ENCODE measurements around the gene ABCB8.

Gene ABCB8

DNA sequence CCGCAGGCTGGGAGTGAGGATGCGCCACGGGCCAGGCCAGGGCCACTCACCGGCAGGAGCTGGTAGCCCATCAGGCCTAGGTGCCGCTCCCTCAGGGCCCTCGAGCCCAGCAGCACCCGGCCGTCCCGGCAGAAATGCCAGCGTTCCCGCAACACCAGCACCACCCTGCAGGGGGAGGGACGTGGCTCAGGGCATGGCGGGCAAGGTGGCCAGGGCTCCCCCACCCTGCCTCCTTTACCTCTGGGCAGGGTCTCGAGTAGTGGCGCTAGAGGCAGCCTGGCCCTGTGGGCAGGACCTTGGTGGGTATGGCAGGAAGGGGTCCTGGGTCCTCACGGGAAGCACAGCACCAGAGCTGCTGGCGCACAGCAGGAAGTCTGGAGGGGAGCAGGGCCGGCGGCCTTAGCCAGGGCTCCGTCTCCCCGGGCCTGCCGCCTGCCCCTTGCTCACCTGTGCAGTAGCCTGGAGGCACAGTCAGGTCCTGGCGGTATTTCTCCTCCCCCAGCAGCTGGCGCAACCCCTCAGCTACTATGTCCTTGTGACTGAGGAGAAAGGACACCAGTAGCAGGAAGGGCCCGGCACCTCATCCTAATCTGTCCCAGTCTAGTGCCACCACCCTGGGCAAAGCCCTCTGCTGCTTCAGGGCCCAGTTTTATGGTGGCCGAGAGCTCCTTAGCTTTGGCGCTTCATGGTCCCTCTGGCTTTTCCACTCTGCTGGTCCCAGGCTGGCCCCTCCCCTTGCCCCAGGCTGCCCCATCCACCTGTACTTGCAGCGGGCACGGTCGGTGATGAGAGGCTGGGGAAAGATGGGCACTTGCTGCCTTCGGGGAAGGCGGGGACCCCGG is 48.8 kb downstream of the ABCB8 start:
- DNase-seq, result no peak

DNA sequence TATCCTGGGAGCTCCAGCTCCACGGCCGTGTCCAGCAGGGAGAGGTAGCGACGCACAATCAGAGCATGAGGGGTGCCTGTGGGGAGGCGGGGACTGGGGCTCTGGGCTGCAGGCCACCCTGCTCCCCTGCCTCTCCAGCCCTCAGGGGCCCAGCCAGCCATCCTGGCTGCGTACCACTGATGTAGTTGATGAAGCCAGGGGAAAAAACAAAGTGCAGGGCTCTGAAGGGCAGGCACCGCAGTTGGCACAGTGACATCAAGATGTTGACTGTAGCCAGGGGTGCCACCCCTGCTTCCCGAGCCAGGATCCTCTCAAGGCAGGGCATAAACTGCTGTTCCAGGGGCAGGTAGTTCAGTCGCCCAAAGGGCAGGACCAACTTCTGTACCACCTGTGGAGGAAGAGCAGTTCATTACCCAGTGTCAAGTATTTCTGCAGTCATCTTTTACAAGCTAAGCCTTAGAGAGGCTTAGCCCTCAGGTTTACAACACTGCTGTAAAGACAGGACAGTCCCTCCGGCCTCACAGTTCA is 49.5 kb downstream of the ABCB8 start:
- no peak for DNase-seq

DNA sequence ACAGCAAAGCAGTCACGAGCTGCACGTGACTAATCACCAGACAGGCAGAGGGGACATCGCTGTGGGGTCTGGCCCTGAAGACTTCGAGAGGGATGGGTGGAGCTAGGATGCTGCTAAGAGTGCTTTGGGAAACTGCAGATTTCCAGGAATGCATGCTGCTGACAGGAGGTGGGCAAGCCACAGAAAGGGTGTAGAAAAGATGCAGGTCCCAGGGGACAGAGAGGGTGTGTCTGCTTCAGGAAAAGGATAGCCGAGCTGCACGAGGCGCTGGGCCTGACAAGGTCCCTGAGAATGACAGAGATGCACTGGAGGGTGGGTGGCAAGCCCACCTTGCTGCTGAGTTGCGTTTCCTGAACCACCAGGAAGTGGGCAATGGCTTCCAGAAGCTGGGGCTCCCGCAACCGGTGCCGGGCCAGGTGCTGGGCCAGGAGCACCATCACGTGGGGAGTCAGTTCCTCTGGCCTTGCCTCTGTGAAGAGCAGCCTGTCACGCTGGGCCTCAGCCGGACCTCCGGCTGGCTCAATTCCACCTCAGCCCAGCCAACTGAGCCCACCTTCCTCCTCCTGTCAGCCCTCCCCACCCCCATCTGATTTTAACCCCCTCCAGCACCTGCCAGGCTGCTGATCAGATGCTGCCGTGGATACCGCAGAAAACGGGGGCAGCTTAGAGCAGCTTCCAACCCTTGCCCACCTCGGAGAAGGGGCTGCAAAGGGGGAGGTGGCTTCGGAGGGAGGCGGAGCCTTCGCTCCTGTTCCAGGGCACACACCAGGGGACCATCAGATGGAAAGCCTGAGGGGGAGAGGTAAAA is 50.2 kb downstream of the ABCB8 start:
- peak; percentile 31 for DNase-seq

DNA sequence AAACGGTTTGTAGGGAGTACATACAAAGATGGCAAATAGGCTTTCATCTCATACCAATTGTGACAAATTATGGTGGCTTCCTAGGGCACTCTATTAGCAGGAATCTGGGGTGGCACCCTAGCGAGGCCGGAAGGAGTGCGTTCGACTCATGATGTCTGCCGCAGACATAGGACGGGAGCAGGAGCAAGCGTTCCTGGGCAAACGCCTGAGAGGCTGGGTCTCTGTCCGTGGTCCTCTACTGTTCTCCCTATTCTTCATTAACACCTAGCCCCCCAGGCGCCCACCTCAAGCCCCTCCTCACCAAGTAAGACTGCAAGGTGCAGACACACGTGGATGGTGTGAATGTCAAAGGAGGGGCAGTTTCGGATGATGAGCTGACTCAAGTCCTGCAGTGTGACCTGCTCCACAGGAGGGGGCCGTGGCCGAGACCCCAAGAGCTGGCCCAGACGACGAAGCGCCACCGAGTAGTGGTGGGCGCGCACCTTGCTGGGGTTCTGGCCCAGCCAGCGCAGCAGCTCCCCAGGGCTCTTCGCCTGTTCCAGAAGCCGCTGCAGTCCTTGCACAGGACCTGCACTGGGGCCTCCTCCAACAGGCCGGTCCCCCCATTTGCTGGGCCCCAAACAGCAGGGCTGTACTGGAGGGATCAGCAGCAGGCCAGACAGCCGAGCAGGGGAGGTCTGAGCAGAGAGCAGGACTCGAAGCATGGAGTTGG is 51.1 kb downstream of the ABCB8 start:
- no peak for DNase-seq

DNA sequence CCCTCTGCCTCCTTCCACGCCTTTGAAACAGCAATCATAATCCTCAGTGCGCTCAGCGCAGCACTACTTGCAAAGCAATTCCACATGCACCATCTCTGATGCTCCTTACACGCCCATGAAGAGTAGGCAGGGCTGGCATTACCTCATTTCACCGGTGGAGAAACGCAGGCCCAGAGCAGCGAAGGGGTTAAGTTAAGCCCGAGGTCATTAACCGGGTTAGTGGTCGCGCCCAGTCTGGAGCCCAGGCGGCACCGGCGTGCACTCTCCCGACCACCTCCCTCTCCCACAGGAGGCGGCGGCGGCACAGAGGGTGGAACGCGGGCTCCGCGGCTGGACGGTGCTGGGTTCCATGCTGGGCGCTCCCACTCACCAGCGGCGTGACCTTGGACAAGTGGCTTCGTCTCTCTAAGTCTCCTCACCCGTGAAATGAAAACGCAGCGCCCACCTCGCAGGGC is 51.8 kb downstream of the ABCB8 start:
- no peak for DNase-seq

DNA sequence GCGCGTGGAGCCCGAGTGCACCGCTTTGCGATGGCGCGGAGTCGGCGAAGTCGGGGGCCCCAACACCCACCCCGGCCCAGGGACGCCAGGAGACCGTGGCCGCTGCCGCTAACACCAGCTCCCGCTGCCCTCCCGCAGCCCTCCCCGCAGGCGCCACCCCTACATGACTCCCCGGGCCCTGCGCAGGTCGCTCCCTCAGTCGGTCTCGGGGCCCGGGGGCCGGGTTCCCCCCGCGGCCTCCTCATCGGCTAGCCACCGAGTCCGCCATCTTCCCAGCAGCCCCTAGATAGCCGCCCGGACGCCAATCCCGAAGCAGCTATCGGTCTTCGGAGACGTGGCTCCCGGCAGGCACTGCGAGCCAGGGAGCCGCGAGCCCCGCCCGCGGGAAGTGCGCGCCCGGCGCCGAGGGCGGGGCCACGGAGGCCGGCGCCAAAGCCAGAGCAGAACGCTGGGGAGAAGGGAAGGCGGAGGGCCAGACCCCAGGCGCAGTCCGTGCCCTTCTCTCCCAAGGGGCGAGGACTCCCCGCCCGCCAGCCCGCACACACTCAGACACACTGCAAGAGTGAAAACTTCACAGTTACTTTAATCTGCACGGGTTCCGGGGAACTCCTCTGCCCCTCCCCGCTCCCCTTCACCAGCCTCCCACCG is 52.4 kb downstream of the ABCB8 start, which contains the start of gene FASTK:
TSS of gene FASTK (minus strand) at position 288 of the 648 bp plus-strand sequence. CDS start at position 245, 43 bp downstream.
- DNase-seq, result peak; percentile 90

DNA sequence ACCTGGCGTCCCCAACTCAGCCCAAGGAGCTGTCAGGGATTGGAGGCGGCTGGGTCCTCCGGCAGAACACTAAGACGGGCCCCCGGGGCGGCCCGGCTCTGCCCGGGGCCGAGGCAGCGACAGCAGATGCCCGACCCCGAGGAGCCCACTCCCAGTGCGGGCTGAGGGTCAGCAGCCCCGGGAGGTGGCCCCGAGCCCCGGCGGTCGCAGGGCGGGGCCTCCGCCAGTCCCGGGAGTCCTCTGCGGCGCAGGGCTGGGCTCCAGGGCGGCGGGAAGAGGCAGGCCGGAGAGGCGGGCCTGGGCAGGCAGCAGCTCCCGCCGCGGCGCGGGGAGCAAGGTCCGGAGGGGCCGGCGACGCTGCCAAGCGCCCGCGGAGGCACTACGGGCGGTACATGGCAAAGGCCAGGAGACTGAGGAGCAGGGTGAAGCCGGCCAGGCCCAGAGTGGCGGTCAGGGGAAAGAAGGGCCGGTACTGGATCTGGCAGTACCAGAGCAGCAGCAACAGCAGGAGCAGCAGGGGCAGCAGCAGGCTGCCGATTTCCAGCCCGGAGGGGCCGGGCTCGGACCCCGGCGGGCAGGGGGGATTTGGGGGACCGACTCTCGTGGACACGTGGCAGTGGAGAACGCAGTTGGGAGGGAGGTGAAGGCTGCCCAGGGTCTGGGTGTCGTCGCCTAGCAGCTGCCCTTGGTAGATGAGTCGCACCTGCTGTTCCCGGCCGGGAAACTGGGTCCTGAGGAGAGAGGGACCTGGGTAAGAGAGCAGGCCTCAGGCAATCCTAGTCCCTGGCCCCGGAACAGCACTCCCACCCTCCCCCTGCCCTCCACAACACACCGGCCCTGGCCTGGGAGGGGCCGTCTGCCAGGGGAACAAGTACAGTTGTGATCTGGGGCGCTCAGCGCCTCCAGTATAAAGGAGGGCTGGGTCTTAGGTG is 53.2 kb downstream of the ABCB8 start:
- DNase-seq, result peak; percentile 71

DNA sequence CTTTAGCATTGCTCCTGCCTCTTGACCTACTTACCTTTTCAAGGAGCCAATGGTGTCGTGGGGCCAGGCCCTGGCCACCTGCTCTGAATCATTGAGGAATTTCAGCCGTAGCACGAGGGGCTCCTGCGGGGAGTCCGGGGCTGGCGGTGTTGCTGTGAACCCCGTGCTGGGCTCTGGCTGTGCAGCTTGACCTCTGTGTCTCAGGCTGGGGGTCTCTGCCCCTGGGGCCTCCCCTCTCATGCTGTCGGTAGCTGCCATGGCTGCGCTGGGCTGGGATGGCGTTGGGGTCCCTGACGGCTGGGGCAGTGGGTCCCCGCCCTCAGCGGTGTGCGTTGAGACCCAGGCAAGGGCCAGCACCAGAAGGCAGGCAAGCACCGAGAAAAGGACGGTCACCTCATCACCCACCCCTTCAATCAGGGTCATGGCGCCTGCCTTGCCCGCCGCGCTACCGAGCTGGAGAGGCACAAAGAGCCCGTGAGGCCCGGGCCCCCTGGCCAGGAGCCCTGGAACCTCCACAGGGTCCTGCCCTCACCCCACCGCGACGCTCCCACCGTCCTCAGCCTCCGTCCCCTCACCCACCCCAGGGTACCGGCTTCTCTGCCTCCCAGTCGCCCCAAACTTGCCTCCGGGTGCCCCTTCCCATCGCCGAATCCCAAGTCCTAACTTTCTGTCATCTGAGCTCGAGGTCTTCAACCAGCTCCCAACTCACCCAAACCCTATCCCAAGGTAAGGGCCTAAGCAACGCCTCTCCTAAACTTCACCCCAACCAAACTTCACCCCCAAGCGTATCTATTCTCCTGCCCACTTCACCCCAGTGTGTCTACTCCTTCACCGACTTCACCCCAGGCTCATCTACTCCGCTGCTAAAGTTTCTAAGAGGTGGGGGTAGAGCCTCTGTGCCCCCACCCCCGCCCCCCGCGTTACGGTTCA is 54.2 kb downstream of the ABCB8 start:
- no peak for DNase-seq

DNA sequence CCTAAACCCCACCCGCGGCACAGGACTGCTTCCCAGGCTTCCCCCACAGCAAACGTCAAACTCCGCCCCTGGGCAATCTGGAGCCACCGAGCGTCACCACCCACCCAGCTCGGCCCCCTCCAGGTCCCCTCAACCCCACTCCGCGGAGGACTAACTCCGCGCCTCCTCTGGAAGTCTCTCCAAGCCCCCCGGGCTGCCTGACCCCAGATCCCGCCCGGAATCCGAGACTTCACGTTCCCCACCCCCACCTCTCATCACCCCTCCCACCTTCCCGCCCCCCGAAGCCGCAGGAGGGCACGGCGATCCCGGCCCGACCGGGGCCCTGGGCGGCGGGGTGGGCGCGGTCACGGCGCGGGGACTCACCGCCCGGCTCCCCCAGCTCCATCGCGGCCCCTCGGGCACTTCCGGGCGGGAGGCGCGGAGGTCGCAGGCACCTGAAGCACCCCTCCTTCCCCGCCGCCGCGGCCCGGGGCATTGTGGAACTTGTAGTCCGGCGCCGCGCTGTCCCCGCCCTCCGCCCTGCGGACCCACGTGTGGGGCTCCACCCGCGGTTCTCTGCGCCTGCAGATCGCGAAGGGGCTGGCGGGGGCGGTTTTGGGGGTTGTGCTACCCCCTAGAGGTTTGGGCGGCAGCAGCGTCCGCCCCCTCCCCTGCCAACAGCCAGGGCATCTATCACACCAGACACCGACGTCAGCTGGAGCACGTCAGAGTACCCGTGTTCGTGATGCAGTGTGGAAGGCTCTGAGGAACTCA is 55.0 kb downstream of the ABCB8 start, which contains the start of gene TMUB1:
TSS of gene TMUB1 (minus strand) at position 423 of the 753 bp plus-strand sequence. CDS start 930 bp downstream, outside the sequence.
- DNase-seq, result peak; percentile 62

DNA sequence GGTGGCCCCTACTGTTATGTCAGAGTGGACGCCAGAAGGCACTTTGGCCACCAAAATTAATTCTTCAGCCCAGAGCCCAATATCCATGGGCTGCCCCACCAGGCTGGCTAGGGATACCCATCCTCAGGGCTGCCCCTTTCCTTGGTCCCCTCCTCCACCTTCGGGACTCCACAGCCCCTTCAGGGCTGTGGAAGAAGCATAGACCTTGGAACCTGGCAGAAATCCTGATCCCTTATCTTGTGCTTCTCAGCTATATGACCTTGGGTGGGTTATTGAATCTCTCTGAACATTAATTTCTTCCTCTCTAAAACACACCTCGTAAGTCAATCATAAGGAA is 55.5 kb downstream of the ABCB8 start:
- DNase-seq, result no peak

DNA sequence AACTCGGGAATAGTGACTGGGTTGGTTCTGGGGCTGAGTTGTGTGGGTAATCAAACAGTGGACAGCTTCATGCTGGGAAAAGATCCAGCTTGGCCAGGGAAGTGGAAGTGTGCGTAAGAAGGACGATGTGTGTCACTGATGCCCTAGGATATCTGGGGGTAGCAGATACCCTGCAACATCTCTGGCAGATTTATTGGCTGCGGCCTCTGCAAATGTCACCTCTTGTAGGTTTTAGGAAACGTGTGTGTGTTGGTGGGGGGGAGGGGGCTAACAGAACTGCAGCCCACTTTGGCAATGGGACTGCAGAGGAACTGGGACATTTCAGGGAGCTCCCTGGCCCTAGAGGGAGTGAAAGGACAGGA is 57.1 kb downstream of the ABCB8 start:
- DNase-seq, result no peak

DNA sequence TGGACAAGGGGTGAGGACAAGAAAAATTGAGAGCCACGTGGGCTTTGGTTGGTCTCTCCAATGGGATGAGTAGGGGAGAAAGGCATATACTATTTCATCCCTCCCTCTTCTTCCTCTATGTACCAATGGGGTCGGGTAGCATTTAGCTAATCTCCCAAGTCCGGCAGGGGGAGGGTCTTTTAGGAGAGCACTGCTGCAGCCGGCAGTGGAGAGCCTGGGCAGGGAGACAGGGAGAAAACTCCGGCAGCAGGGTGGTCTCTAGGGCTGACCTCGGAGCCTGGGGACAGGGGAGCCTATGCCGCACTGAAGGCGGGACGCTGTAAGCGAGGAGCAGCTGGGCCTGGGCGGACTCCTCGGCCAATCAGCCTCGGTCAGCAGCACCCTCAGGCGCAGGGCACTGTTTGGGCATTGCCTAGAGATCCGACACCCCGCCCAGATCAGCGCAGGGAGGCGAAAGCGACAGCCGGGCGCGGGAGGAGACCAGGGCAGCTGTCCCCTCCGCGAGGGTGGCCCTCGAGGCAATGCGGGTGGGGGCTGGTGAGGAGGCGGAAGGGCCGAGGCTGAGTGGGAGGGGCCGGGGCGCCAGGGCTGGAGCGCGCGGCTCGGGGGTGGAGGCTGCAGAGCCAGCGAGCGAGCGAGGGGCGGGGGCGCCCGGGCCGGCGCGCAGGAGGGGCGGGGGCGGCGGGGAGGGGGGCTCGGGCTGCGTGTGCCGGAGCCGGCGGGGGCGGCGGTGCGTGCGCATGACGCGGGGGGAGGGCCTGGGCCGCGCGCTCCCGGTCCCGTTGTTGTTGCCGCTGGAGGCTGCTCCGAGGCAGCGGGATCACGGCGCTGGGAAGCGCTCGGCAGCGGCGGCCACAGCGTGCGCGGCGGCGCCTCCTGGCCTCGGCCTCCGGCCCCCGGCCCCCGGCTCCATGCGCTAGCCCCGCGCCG is 57.7 kb downstream of the ABCB8 start, which contains the start of gene AGAP3:
TSS of gene AGAP3 (plus strand) at position 785 of the 930 bp plus-strand sequence. CDS start 267 bp downstream, outside the sequence.
- peak; percentile 66 for DNase-seq

DNA sequence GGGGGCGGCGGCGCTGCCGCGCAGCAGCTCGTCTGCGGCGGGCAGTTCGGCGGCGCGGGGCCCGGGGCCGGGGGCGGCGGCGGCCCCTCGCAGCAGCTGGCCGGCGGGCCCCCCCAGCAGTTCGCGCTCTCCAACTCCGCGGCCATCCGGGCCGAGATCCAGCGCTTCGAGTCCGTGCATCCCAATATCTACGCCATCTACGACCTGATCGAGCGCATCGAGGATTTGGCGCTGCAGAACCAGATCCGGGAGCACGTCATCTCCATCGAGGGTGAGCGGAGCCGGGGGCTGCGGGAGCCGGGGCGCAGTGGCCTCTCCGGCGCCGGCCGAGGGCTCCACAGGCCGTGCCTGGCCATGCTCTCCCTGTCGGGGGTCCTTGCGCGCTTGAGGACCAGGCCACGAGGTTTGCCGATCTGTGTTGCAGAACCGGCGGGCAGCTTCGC is 58.6 kb downstream of the ABCB8 start:
- peak; percentile 19 for DNase-seq

DNA sequence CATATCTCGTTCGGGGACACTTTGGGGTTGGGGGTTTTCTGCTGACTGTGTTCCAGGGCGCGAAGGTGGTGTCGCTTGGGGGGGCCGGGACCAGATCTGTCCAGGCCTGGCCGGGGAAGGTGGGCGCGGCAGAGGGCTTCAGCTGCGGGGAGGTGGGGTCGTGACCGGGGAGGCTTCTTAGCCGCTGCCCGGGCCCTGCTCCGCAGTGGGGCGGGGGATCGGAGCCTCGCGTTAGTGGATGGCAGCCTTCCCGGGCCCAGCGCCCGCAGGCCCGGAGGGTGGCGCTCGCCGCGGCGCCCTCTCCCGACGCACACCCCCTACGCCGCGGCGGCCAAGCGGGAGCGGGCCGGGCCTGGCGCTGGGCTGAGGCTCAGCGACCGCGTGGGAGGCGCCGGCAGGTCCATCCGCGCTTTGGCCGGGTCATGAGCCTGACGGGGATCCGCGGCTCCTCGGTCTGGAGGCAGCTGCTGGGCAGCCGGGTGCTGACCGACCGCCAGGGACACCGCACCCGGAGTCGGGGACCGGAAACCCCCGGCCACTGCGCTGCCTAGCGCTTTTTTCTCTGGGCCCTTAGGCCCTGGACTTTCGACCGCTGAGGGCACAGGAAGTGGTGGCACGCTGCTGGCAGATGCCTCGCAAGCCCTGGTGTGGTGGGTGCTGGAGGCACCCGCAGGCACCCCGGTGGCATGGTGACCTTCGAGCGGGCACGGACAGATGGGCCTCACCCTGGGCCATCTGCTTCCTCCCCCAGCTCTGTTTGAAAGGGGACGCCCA is 59.2 kb downstream of the ABCB8 start:
- peak; percentile 30 for DNase-seq

DNA sequence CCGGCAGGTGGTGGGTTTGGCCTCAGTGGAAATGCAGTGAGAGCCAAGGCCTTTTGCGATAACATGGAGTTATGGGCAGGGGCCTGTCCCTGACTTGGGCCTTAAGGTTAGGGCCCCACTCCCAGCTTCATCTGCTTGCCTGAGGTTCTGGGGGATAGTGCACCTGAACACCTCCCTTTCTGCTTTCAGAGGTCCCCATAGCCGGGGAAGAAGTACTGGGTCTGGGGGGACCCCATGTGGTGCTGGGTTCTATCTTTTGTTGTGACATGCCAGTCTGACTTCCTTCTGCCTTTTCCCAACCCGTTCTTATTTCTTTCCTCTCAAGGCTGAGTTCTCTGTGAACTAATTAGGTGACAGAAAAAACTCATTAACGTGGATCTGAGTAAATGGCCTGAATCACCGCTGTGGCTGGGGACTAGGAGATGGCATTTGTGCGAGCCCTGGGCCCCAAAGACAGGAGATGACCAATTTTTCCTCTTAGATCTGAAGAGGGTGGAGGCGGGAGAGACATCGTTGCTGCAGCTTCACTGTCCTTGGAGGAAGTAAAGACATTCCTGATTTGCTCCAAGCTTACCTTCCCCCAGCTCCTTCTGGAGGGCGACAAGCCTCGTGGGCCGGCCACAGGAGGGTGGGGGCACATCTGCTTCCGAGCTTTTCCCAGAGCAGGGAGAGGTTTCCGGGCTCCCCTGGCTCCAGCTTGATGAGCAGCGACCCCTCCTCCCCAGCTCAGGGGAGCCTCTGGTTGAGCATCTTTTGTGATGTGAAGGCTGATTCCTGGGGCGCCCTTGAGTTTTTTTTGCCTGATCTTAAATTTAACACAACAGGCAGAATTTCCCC is 60.0 kb downstream of the ABCB8 start:
- no peak for DNase-seq
